Mesenchymal stem cell (in vitro differentiated cells and primary cell): ENCODE results near the gene KPNB1.
A peak's percentile ranks its signal among the peaks of the same experiment; 100 is the strongest.

Source experiments
- DNase-seq: peaks from one replicate; pipeline ENCODE4 v3.0.0-alpha.2; 2013
- H2AFZ ChIP-seq: one replicate; pipeline ENCODE4 v1.6.1; 2013; ENCODE audit warnings: low read depth, mild to moderate bottlenecking, control low read depth, inconsistent platforms, low read length, moderate library complexity
- H2AK5ac ChIP-seq: 2 replicates; pipeline ENCODE4 v1.6.1; 2013; ENCODE audit warnings: low read length, moderate library complexity, mild to moderate bottlenecking, inconsistent platforms; ENCODE audit not compliant: severe bottlenecking
- H2BK120ac ChIP-seq: one replicate; pipeline ENCODE4 v1.6.1; 2013; ENCODE audit warnings: low read depth, mild to moderate bottlenecking, inconsistent platforms, low read length, moderate library complexity
- H2BK12ac ChIP-seq, 2 experiments: one replicate each; pipeline ENCODE4 v1.6.1; 2013; ENCODE audit warnings: inconsistent platforms in 2 of 2, low read length in 2 of 2, mild to moderate bottlenecking in 2 of 2, moderate library complexity in 2 of 2, control low read depth in 1 of 2
- H2BK15ac ChIP-seq: one replicate; pipeline ENCODE4 v1.6.1; 2013; ENCODE audit warnings: mild to moderate bottlenecking, low read depth, inconsistent platforms; ENCODE audit not compliant: poor library complexity, severe bottlenecking
- H2BK5ac ChIP-seq: 2 replicates; pipeline ENCODE4 v1.6.1; 2013; ENCODE audit warnings: low read depth, mild to moderate bottlenecking, low read length, control low read depth, inconsistent platforms; ENCODE audit not compliant: poor library complexity, severe bottlenecking
- H3K14ac ChIP-seq, 2 experiments: one replicate each; pipeline ENCODE4 v1.6.1; 2013; ENCODE audit warnings: inconsistent platforms in 2 of 2, low read length in 2 of 2, control low read depth in 1 of 2, mild to moderate bottlenecking in 1 of 2, moderate library complexity in 1 of 2
- H3K18ac ChIP-seq, 2 experiments: one replicate each; pipeline ENCODE4 v1.6.1; 2013; ENCODE audit warnings: inconsistent platforms in 2 of 2, low read length in 2 of 2, control low read depth in 1 of 2, low read depth in 1 of 2, mild to moderate bottlenecking in 1 of 2
- H3K23ac ChIP-seq, 2 experiments: one replicate each; pipeline ENCODE4 v1.6.1; 2013; ENCODE audit warnings: inconsistent platforms in 2 of 2, low read length in 2 of 2, mild to moderate bottlenecking in 2 of 2, moderate library complexity in 2 of 2, control low read depth in 1 of 2
- H3K27ac ChIP-seq: 2 replicates; pipeline ENCODE4 v1.5.1; 2013; ENCODE audit warnings: mild to moderate bottlenecking, moderate library complexity, low read length, control low read depth, inconsistent platforms; ENCODE audit not compliant: poor library complexity, severe bottlenecking
- H3K27me3 ChIP-seq, 2 experiments: 2 replicates each; pipeline versions ENCODE4 v1.6.1 to v1.7.0; 2013; ENCODE audit warnings: low read length in 2 of 2, mild to moderate bottlenecking in 2 of 2, moderate library complexity in 2 of 2, control low read depth in 1 of 2, inconsistent platforms in 1 of 2; ENCODE audit not compliant: control insufficient read depth in 1 of 2, insufficient read depth in 1 of 2
- H3K36me3 ChIP-seq, 2 experiments: 2 replicates each; pipeline versions ENCODE4 v1.6.1 to v1.7.0; 2013; ENCODE audit warnings: low read length in 2 of 2, control low read depth in 1 of 2, inconsistent platforms in 1 of 2, low read depth in 1 of 2, mild to moderate bottlenecking in 1 of 2; ENCODE audit not compliant: insufficient read depth in 2 of 2, control insufficient read depth in 1 of 2
- H3K4ac ChIP-seq, 2 experiments: one replicate each; pipeline ENCODE4 v1.6.1; 2013; ENCODE audit warnings: inconsistent platforms in 2 of 2, low read length in 2 of 2, mild to moderate bottlenecking in 2 of 2, moderate library complexity in 2 of 2, control low read depth in 1 of 2, low read depth in 1 of 2
- H3K4me1 ChIP-seq: 2 replicates; pipeline ENCODE4 v1.6.1; 2013; ENCODE audit warnings: low read depth, low read length, control low read depth; ENCODE audit not compliant: control insufficient read depth, insufficient read depth
- H3K4me2 ChIP-seq: 2 replicates; pipeline ENCODE4 v1.6.1; 2013; ENCODE audit warnings: low read length, mild to moderate bottlenecking, inconsistent platforms; ENCODE audit not compliant: poor library complexity, severe bottlenecking
- H3K4me3 ChIP-seq, 2 experiments: 2 replicates each; pipeline versions ENCODE4 v1.5.1 to v1.7.0; 2013; ENCODE audit warnings: low read length in 2 of 2, mild to moderate bottlenecking in 2 of 2, control low read depth in 1 of 2, low read depth in 1 of 2; ENCODE audit not compliant: insufficient read depth in 1 of 2
- H3K79me1 ChIP-seq: replicated peaks from 2 replicates; pipeline ENCODE4 v1.6.1; 2013; ENCODE audit warnings: mild to moderate bottlenecking, control low read depth, low read length, inconsistent platforms; ENCODE audit not compliant: poor library complexity, severe bottlenecking
- H3K9ac ChIP-seq: 2 replicates; pipeline ENCODE4 v1.7.0; 2013; ENCODE audit warnings: mild to moderate bottlenecking, low read length, moderate library complexity
- H3K9me3 ChIP-seq: 2 replicates; pipeline ENCODE4 v1.7.0; 2013; ENCODE audit warnings: mild to moderate bottlenecking, low read length; ENCODE audit not compliant: control insufficient read depth
- H4K8ac ChIP-seq: one replicate; pipeline ENCODE4 v1.6.1; 2013; ENCODE audit warnings: inconsistent platforms, mild to moderate bottlenecking, low read length, moderate library complexity
- H4K91ac ChIP-seq: one replicate; pipeline ENCODE4 v1.6.1; 2013; ENCODE audit warnings: mild to moderate bottlenecking, low read length, inconsistent platforms
- WGBS: methylation state at CpG from one replicate; pipeline ENCODE4 v1.1.7; 2013; ENCODE audit warnings: mixed read lengths; 5-methylcytosine and 5-hydroxymethylcytosine counted together

The KPNB1 gene

DNA sequence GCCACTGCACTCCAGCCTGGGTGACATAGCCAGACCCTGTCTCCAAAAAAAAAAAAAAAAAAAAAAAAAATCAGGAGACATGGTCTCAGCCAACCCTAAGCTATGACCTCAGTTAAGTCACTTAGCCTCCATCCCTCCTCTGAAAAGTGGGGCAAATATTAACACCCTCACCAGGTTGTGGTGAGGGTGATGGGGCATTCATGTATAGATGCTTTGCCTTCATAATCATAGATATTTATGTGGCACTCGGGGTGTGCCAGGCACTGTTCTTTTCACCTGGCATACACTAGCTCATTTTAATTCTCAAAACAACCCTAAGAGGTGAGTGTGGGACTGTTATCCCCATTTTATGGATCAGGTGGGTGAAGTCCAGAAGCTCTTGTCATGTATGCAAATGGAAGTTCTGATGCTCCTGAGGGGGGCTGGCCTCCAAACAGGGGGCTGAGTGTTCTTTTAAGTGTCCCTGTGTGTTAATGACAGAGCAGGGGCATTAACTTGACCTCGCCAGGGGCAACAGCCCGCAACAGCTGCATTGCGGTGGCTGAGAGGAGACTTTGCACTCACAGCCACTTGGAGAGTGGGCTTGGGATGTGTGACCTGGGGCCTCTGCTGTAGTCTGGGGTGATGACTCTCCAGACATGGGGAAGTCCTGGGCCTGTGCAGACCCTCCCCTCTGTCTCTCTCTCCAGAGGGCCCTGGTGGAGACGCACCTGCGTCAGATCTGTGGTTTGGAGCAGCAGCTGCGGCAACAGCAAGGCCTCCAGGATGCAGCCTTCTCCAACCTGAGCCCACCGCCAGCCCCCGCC, 48.4 kb downstream of the KPNB1 start:
- Histone ChIP-seq H3K4me2 (no peak overlapping the region), H3K18ac (no peak overlapping the region), H3K4me1 (peaks cover 24% of the 10 kb centered on the region), H3K9ac (no peak overlapping the region), H2BK15ac (no peak overlapping the region), H3K4ac (no peak overlapping the region), H3K23ac (no peak overlapping the region), H2AFZ (no peak overlapping the region), H2BK12ac (no peak overlapping the region), H3K9me3 (no peaks in the 10 kb centered on the region), H3K14ac (no peak overlapping the region), H2AK5ac (no peak overlapping the region), H4K8ac (no peak overlapping the region), H4K91ac (peak overlapping the region; percentile 21), H2BK120ac (no peak overlapping the region), H3K79me1 (peaks cover 8% of the 10 kb centered on the region), H3K4me3 (no peak overlapping the region), H3K27me3 (no peaks in the 10 kb centered on the region), H3K36me3 (peaks cover 52 to 63% of the 10 kb centered on the region in 2 experiments), H3K27ac (no peak overlapping the region), H2BK5ac (no peak overlapping the region)
- DNase-seq = no peak
- WGBS = 66% methylated on average over 6 of the region's 9 CpGs

DNA sequence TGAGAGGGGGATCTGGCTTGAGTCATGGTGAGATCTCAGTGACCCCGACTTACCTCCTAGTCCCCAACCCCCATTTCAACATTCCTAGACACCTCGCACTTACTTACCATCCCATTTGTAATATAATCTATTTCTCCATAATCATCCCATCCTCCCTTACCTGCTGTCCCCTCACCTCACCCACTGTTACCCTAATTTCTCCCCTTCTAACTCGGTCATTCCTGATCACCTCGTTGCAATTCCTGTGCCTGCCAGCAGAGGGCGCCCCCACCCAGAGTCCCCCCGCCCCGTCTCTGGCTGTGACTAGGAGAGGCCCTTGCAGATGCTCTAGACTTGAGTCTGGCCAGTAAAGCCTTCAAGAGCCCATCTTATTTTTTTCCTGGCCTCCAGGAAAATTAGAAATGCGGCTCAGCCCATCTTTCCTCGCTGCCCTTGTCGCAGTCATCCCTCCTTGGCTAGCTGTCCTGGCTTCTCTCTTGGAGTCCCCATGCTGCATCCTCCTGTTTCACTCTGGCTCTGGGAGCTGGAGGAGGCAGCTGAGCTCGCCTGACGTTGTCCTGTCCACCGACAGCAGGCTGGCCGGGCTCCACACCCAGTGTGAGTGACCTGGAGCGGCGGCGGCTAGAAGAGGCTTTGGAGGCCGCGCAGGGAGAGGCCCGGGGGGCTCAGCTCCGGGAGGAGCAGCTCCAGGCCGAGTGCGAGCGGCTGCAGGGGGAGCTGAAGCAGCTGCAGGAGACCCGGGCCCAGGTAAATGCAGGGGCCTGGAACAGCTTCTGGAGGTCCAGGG, 49.2 kb downstream of the KPNB1 start:
- H3K27me3 ChIP-seq = no peaks in the 10 kb centered on the region
- peaks cover 21% of the 10 kb centered on the region for H3K4me1 ChIP-seq
- H2AK5ac ChIP-seq = no peak overlapping the region
- H3K4me2 ChIP-seq = no peak overlapping the region
- H3K9me3 ChIP-seq = no peaks in the 10 kb centered on the region
- no peak overlapping the region for H3K27ac ChIP-seq
- H3K79me1 ChIP-seq = peaks cover 8% of the 10 kb centered on the region
- DNase-seq = peak; percentile 53
- no peak overlapping the region for H3K18ac ChIP-seq
- no peak overlapping the region for H2BK120ac ChIP-seq
- no peak overlapping the region for H2AFZ ChIP-seq
- H2BK12ac ChIP-seq = no peak overlapping the region
- no peak overlapping the region for H3K14ac ChIP-seq
- no peak overlapping the region for H3K23ac ChIP-seq
- no peak overlapping the region for H4K8ac ChIP-seq
- H2BK5ac ChIP-seq = no peak overlapping the region
- no peak overlapping the region for H3K4ac ChIP-seq
- H3K4me3 ChIP-seq = no peak overlapping the region
- H4K91ac ChIP-seq = no peak overlapping the region
- H3K9ac ChIP-seq = no peak overlapping the region
- H3K36me3 ChIP-seq = peaks cover 59 to 68% of the 10 kb centered on the region in 2 experiments
- no peak overlapping the region for H2BK15ac ChIP-seq
- 66% methylated on average over 25 of the region's 25 CpGs for WGBS

DNA sequence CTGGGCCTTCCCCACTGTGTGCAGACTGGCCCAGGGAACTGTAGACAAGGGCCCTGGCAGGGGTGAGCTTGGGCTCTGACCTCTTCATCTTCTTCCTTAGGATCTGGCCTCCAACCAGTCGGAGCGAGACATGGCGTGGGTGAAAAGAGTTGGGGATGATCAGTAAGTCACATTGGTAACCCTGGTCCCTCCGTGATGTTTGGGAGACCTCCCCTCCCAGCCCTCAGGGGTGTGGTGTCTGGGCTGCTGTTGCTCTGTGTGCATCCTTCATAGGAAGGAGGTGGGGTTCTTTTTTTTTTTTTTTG, 49.8 kb downstream of the KPNB1 start:
- no peak overlapping the region for H3K18ac ChIP-seq
- no peak overlapping the region for H2BK120ac ChIP-seq
- H3K4ac ChIP-seq = no peak overlapping the region
- peaks cover 62 to 74% of the 10 kb centered on the region in 2 experiments for H3K36me3 ChIP-seq
- H2BK15ac ChIP-seq = no peak overlapping the region
- H3K79me1 ChIP-seq = peaks cover 8% of the 10 kb centered on the region
- no peak overlapping the region for H3K9ac ChIP-seq
- no peak overlapping the region for H2BK12ac ChIP-seq
- H3K4me1 ChIP-seq = peaks cover 25% of the 10 kb centered on the region
- no peak overlapping the region for H3K4me2 ChIP-seq
- H4K8ac ChIP-seq = no peak overlapping the region
- no peak overlapping the region for H4K91ac ChIP-seq
- no peak overlapping the region for H3K14ac ChIP-seq
- H2BK5ac ChIP-seq = no peak overlapping the region
- no peak overlapping the region for H2AFZ ChIP-seq
- H2AK5ac ChIP-seq = no peak overlapping the region
- H3K9me3 ChIP-seq = no peaks in the 10 kb centered on the region
- H3K27ac ChIP-seq = no peak overlapping the region
- no peak overlapping the region for H3K4me3 ChIP-seq
- H3K23ac ChIP-seq = no peak overlapping the region
- no peak for DNase-seq
- H3K27me3 ChIP-seq = no peaks in the 10 kb centered on the region
- 94% methylated on average over 4 of the region's 4 CpGs for WGBS
